ENCODE results near the gene IAH1.

The IAH1 gene

DNA sequence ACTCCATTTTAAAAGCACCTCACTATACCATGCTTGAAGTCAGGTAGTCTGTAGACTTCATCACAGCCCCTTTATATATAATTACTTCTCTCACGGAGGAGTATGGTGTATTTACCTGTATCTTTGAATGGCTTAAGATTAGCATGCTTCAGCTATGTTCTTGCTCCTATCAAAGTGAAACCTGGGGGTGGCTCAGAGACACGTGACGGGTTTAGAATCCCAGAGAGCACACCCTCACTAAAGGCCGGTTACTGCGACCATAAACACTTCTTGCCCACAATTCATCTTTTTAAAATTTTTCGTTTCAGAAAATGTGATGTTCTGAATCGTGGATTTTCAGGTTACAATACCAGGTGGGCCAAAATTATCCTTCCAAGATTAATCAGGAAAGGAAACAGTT lies 3.6 kb downstream of the IAH1 start:
- Histone ChIP-seq H3K9me3 (ENCODE audit: control insufficient read depth, insufficient read depth, low read depth, low read length) (no peaks in the 10 kb centered on the region), H3K36me3 (ENCODE audit: control insufficient read depth in 2 of 2, insufficient read depth in 1 of 2, low read length in 2 of 2) (peaks cover 11 to 66% of the 10 kb centered on the region in 2 experiments), H3K27ac (ENCODE audit: extremely low read depth, low read depth, low read length) (no peak overlapping the region), H3K4me3 (ENCODE audit: low read depth, low read length) (no peak overlapping the region), H3K4me1 (ENCODE audit: control insufficient read depth, insufficient read depth, low read length) (no peaks in the 10 kb centered on the region; the same call in 1 of the 2 replicates)
- TF ChIP-seq TCF7L2 (IDR thresholded peaks at IDR 0.05; ENCODE audit: borderline replicate concordance, low read depth, low read length) (no peak), ZNF624 (tag by site-specific recombination; IDR thresholded peaks at IDR 0.05) (no peak), ZNF248 (tag by site-specific recombination; IDR thresholded peaks at IDR 0.05) (no peak), ZFP69B (tag by site-specific recombination; IDR thresholded peaks at IDR 0.05) (no peak), ZNF114 (tag by site-specific recombination; IDR thresholded peaks at IDR 0.05) (no peak), ZNF548 (tag by site-specific recombination; IDR thresholded peaks at IDR 0.05) (no peak), SP7 (tag by site-specific recombination; IDR thresholded peaks at IDR 0.05) (no peak), ZNF223 (tag by site-specific recombination; IDR thresholded peaks at IDR 0.05) (no peak), KLF9 (tag by site-specific recombination; IDR thresholded peaks at IDR 0.05; ENCODE audit: low read depth) (no peak), RBAK (tag by site-specific recombination; IDR thresholded peaks at IDR 0.05) (no peak), ZBTB17 (tag by site-specific recombination; IDR thresholded peaks at IDR 0.05) (no peak)
- TF ChIP-seq, protein P1, sequence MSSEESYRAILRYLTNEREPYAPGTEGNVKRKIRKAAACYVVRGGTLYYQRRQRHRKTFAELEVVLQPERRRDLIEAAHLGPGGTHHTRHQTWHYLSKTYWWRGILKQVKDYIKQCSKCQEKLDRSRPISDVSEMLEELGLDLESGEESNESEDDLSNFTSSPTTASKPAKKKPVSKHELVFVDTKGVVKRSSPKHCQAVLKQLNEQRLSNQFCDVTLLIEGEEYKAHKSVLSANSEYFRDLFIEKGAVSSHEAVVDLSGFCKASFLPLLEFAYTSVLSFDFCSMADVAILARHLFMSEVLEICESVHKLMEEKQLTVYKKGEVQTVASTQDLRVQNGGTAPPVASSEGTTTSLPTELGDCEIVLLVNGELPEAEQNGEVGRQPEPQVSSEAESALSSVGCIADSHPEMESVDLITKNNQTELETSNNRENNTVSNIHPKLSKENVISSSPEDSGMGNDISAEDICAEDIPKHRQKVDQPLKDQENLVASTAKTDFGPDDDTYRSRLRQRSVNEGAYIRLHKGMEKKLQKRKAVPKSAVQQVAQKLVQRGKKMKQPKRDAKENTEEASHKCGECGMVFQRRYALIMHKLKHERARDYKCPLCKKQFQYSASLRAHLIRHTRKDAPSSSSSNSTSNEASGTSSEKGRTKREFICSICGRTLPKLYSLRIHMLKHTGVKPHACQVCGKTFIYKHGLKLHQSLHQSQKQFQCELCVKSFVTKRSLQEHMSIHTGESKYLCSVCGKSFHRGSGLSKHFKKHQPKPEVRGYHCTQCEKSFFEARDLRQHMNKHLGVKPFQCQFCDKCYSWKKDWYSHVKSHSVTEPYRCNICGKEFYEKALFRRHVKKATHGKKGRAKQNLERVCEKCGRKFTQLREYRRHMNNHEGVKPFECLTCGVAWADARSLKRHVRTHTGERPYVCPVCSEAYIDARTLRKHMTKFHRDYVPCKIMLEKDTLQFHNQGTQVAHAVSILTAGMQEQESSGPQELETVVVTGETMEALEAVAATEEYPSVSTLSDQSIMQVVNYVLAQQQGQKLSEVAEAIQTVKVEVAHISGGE (tag by site-specific recombination; conservative IDR thresholded peaks at IDR 0.05; ENCODE audit: low read depth) = no peak
- TF ChIP-seq, protein P2, sequence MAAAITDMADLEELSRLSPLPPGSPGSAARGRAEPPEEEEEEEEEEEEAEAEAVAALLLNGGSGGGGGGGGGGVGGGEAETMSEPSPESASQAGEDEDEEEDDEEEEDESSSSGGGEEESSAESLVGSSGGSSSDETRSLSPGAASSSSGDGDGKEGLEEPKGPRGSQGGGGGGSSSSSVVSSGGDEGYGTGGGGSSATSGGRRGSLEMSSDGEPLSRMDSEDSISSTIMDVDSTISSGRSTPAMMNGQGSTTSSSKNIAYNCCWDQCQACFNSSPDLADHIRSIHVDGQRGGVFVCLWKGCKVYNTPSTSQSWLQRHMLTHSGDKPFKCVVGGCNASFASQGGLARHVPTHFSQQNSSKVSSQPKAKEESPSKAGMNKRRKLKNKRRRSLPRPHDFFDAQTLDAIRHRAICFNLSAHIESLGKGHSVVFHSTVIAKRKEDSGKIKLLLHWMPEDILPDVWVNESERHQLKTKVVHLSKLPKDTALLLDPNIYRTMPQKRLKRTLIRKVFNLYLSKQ (tag by site-specific recombination; IDR thresholded peaks at IDR 0.05; ENCODE audit: borderline replicate concordance) = no peak
- POLR2A ChIA-PET = no interaction called here
- CTCF ChIA-PET = interaction anchor here (0.5 kb wide), 1 partner anchor 582 kb away, joined by 3 read pairs; no protein-coding TSS in a partner anchor

DNA sequence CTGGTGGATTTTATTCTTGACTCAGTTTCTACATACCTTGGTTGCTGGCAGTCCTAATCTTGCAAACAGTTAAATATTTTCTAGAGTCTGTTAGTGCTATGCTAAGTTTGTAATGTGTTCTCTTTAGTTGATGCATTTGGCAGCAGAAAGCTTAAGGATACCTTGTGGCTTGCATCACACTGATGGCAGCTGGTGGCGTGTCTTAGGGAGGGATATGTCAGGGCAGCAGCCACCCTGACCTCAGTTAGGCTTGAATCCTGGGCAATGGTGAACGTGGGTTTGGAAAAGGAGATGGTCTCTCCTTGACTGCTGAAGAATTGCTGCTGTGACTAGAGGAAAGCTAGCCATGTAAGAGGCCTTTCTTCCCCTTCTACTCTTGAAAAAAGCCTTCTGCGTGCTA lies 4.2 kb downstream of the IAH1 start:
- Histone ChIP-seq H3K36me3 (ENCODE audit: control insufficient read depth in 2 of 2, insufficient read depth in 1 of 2, low read length in 2 of 2) (peaks cover 17 to 66% of the 10 kb centered on the region in 2 experiments), H3K9me3 (ENCODE audit: control insufficient read depth, insufficient read depth, low read depth, low read length) (no peaks in the 10 kb centered on the region), H3K4me3 (ENCODE audit: low read depth, low read length) (no peak overlapping the region), H3K4me1 (ENCODE audit: control insufficient read depth, insufficient read depth, low read length) (no peaks in the 10 kb centered on the region; the same call in 1 of the 2 replicates), H3K27ac (ENCODE audit: extremely low read depth, low read depth, low read length) (no peak overlapping the region)
- no peak for TF ChIP-seq ZNF23 (tag by site-specific recombination; IDR thresholded peaks at IDR 0.05; ENCODE audit: borderline replicate concordance)
- no peak for TF ChIP-seq ZNF19 (tag by site-specific recombination; IDR thresholded peaks at IDR 0.05; ENCODE audit: low read depth)
- TF ChIP-seq, protein P3, sequence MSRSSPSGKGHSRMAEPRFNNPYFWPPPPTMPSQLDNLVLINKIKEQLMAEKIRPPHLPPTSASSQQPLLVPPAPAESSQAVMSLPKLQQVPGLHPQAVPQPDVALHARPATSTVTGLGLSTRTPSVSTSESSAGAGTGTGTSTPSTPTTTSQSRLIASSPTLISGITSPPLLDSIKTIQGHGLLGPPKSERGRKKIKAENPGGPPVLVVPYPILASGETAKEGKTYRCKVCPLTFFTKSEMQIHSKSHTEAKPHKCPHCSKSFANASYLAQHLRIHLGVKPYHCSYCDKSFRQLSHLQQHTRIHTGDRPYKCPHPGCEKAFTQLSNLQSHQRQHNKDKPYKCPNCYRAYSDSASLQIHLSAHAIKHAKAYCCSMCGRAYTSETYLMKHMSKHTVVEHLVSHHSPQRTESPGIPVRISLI (tag by site-specific recombination; IDR thresholded peaks at IDR 0.05) = no peak
- TF ChIP-seq OSR2 (tag by site-specific recombination; IDR thresholded peaks at IDR 0.05) = no peak
- TF ChIP-seq ZNF530 (tag by site-specific recombination; IDR thresholded peaks at IDR 0.05; ENCODE audit: low read depth) = no peak
- TF ChIP-seq ZNF837 (tag by site-specific recombination; IDR thresholded peaks at IDR 0.05) = no peak
- TF ChIP-seq ZNF610 (tag by site-specific recombination; IDR thresholded peaks at IDR 0.05; ENCODE audit: borderline replicate concordance) = no peak
- TF ChIP-seq, protein P4, sequence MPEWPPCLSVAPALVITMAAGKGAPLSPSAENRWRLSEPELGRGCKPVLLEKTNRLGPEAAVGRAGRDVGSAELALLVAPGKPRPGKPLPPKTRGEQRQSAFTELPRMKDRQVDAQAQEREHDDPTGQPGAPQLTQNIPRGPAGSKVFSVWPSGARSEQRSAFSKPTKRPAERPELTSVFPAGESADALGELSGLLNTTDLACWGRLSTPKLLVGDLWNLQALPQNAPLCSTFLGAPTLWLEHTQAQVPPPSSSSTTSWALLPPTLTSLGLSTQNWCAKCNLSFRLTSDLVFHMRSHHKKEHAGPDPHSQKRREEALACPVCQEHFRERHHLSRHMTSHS (tag by site-specific recombination; IDR thresholded peaks at IDR 0.05) = no peak
- TF ChIP-seq, protein P5, sequence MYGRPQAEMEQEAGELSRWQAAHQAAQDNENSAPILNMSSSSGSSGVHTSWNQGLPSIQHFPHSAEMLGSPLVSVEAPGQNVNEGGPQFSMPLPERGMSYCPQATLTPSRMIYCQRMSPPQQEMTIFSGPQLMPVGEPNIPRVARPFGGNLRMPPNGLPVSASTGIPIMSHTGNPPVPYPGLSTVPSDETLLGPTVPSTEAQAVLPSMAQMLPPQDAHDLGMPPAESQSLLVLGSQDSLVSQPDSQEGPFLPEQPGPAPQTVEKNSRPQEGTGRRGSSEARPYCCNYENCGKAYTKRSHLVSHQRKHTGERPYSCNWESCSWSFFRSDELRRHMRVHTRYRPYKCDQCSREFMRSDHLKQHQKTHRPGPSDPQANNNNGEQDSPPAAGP (tag by site-specific recombination; IDR thresholded peaks at IDR 0.05) = no peak
- TF ChIP-seq ZNF354C (tag by site-specific recombination; IDR thresholded peaks at IDR 0.05; ENCODE audit: borderline replicate concordance, low read depth) = no peak
- TF ChIP-seq RBAK (tag by site-specific recombination; IDR thresholded peaks at IDR 0.05) = no peak
- no peak for TF ChIP-seq ZNF701 (tag by site-specific recombination; IDR thresholded peaks at IDR 0.05)
- TF ChIP-seq ZNF560 (tag by site-specific recombination; IDR thresholded peaks at IDR 0.05; ENCODE audit: borderline replicate concordance) = no peak
- ChIA-PET POLR2A (no interaction called here), CTCF (interaction anchor here (0.5 kb wide), 1 partner anchor 583 kb away, joined by 3 read pairs; no protein-coding TSS in a partner anchor)

Data from HEK293 (cell line).